Measurements from ENCODE around the gene MRNIP.
"Not testable (repeated sequence)": the region's sequence is repeated elsewhere in the genome, so short reads cannot be mapped to it uniquely, and the experiment has no call there.

The MRNIP gene

GRCh38 chr5:179792612-179793467 is 65.8 kb downstream of the MRNIP start:
- no peak for DNase-seq (ENCODE audit: low spot score)

- no peak for DNase-seq (ENCODE audit: low spot score)
Measured at GRCh38 chr5:179791881-179792611, 66.6 kb downstream of the MRNIP start.

GRCh38 chr5:179789278-179789677 is 69.3 kb downstream of the MRNIP start:
- not testable (repeated sequence) for DNase-seq (ENCODE audit: low spot score)

GRCh38 chr5:179788193-179788854 is 70.3 kb downstream of the MRNIP start:
- DNase-seq (ENCODE audit: low spot score): no peak

All from RKO (cell line).